GM21526 (cell line): ENCODE data around the gene ZNF207.
"Not testable (repeated sequence)": the region's sequence is repeated elsewhere in the genome, so short reads cannot be mapped to it uniquely, and the experiment has no call there.

Experiments used
- ATAC-seq: cut with Tn5 transposase; IDR thresholded peaks from one replicate; pipeline ENCODE4 v1.9.1; 2021; ENCODE audit warnings: moderate library complexity; ENCODE audit not compliant: unreplicated experiment, low FRiP score

Gene ZNF207

DNA sequence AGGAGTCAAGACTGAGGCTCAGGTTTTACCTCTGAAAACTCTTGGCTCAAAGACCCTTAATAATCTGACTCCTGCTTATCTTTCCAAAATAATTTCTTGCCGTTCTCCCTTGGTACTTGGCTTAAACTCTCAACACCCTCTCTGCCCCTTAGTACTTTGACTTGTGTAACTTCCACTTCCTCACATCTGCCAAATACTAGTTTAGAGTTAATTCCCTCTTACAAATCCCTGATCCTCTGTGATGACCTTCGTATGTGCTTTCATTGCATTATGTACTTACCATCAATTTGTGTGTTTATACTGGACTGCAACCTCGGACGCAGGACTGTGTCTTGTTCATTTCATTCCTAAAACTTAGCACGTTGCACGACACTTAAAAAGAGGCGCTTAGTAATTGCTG, 35.2 kb downstream of the ZNF207 start:
- no peak for ATAC-seq

DNA sequence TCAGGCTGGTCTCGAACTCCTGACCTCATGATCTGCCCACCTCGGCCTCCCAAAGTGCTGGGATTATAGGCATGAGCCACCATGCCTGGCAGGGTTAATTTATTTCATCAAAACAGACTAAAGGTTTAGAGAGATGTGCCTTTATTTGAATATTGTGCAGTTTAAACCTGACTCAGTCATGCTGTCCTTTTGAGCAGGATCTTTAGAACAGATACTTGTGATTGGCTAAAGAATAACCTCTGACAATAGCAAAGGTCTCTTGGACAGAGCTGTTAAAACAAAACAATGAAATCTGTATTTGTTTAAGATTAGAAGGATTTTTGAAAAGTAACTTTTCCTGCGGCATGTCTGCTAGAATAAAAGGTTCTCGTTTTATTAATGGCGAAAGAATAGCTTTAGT, 36.0 kb downstream of the ZNF207 start:
- no peak for ATAC-seq

DNA sequence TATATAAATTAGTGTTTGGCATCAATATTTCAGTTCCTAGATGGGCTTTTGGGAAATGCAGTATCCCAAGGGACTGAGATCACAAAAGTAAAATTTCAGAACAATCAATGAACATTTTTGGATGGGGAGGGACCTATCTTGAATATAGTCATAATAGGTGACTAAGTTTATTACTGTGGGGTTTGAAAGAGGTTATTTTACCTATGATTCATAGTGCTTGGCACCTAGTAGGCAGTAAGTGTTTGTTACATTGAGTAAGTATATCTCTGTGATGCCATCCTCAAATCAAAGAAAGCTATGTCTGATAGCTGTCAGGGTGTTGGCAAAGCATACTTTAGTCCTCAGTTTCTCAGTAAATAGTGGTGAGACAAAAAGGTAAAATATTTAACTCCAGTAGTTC, 36.9 kb downstream of the ZNF207 start:
- no peak for ATAC-seq

DNA sequence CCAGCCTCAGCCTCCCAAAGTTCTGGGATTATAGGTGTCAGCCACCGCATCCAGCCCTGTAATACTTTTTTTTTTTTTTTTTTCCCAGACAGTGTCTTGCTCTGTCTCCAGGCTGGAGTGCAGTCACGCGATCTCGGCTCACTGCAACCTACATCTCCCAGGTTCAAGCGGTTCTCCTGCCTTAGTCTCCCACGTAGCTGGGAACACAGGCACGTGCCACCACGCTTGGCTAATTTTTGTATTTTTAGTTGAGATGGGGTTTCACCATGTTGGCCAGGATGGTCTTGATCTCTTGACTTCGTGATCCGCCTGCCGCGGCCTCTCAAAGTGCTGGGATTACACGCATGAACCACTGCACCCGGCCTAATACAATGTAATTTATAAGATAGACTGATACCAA, 38.2 kb downstream of the ZNF207 start:
- not testable (repeated sequence) for ATAC-seq

DNA sequence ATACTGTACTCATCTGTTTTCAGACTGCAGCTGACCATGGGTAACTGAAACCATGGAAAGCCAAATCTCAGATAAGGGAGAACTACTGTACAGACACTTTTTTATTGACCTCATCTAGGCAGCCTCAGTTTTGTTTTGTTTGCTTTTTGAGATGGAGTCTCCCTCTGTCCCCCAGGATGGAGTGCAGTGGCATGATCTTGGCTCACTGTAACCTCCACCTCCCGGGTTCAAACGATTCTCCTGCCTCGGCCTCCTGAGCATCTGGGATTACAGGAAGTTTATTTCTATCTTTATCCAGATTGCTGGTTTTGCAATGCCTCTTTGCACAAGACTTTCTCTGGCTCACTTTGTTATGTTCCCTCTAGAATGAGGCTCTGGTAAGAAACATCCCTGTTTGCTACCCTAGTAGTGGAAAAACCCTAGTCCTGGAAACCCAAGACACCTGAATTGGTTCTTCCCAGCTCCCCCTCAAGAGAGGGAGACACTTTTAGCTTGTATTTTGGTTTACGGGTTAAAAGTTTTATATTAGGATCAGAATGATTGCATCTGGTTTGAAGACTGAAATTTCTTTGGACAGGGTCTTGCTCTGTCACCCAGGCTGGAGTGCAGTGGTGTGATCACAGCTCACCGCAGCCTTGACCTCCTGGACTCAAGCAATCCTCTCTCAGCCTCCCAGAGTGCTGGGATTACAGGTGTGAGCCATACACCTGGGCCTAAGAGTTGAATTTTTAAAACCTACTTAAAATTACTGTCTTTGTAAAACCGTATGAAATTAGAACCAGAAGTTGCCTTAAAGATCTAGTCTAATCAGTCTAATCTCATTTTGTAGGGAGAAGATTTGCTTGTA, 38.9 kb downstream of the ZNF207 start:
- ATAC-seq, result no peak

DNA sequence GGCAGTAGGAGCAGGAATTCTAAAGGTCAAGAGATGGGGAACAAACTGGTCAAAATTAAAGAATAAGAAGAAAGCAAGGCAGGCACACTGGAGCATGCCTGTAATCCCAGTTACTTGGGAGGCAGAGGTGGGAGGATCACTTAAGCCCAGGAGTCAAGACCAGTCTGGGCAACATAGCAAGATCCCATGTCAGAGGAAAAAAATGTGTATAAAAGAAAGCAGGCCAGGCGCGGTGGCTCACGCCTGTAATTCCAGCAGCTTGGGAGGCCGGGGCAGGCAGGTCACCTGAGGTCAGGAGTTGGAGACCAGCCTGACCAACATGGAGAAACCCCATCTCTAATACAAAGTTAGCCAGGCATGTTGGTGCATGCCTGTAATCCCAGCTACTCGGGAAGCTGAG, 43.9 kb downstream of the ZNF207 start:
- ATAC-seq, result no peak

DNA sequence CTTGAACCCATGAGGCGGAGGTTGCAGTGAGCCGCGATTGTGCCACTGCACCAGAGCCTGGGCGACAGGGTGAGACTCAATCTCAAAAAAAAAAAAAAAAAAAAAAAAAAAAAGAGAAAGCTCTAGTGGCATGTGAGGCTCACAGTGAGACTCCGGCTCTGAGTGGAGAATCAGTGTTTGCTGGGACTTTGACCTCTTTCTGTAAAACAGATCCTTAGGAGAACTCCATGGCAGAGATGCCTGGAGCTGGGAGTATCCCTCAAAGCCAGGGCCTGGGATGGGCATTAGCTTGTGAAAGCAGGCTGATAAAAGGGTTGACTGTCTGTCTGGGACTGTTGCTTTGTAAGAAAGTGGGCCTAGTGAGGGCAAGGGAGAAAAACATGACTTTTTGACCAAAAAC, 46.4 kb downstream of the ZNF207 start:
- no peak for ATAC-seq

DNA sequence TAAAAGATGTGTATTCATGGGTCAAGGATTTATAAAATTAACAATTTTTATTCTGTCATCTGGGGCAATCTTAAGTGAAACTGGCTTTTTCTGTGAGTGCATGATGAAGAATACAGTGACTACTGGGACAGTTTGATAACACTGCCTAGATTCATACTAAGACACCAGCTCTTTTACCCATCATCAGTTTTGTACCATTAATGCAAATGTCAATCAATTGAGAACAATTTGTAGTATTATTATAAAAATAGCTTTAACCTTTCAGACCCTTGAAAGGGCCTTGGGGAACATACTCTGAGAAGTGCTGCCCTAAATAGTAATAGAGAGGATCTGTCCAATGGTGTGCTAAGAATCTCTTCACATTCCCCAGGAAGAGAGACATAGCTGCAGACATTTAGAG, 49.0 kb downstream of the ZNF207 start:
- ATAC-seq, result no peak

DNA sequence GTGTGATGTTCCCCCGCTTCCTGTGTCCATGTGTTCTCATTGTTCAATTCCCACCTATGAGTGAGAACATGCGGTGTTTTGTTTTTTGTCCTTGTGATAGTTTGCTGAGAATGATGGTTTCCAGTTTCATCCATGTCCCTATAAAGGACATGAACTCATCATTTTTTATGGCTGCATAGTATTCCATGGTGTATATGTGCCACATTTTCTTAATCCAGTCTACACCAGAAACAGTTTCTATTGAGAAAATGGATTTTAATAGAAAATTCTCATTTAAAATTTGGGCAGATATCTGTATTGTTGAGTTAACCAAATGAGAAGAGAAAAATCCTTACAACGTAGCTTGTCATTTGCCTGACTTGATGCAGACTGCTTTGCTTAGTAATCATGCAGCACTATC, 60.1 kb downstream of the ZNF207 start:
- not testable (repeated sequence) for ATAC-seq

DNA sequence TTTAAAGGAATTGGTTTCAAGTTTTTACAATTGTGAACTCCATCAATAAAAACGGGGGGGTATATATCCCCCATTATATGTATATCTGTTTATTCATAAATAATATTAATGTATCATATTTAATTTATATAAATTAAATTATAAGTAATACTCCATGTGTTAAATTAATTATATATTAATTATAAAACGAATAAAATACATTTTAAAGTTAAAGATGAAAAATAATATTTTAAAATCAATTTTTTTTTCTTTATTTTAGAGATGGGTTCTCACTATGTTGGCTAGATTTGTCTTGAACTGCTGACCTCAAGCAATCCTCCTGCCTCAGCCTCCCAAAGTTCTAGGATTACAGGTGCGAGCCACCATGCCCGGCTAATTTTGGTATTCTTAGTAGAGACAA, 76.9 kb downstream of the ZNF207 start:
- ATAC-seq, result no peak

DNA sequence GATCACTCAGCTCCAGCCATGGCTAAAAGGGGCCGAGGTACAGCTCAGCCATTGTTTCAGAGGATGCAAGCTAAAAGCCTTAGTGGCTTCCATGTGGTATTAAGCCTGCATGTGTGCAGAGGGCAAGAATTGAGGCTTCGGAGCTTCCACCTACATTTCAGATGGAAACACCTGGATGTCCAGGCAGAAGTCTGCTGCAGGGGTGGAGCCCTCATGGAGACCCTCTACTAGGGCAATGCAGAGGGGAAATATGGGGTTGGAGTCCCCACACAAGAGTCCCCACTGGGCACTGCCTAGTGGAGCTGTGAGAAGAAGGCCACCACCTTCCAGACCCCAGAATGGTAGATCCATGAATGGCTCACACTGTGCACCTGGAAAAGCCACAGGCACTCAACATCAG, 79.6 kb downstream of the ZNF207 start:
- no peak for ATAC-seq
